Endodermal cell (in vitro differentiated cells): ENCODE results near the gene SUOX. TPM values are rescaled to one million over a fixed set of nuclear protein-coding genes. Genes with fewer than 3 reads are reported as not detected.
A peak's percentile ranks its signal among the peaks of the same experiment; 100 is the strongest.

Source experiments
- DNase-seq: peaks from one replicate; pipeline ENCODE4 v3.0.0-alpha.2; 2017
- H3K27ac ChIP-seq: 2 replicates; pipeline ENCODE4 v1.5.1; 2013; ENCODE audit warnings: mild to moderate bottlenecking, low read depth, low read length, moderate library complexity
- H3K27me3 ChIP-seq: 2 replicates; pipeline ENCODE4 v1.6.1; 2013; ENCODE audit warnings: mild to moderate bottlenecking, low read length, moderate library complexity; ENCODE audit not compliant: insufficient read depth, control insufficient read depth, poor library complexity, severe bottlenecking
- H3K36me3 ChIP-seq: 2 replicates; pipeline ENCODE4 v1.7.0; 2013; ENCODE audit warnings: mild to moderate bottlenecking, low read length, moderate library complexity; ENCODE audit not compliant: control insufficient read depth, insufficient read depth
- H3K4me1 ChIP-seq: one replicate; pipeline ENCODE4 v1.7.0; 2013; ENCODE audit warnings: low read length; ENCODE audit not compliant: control insufficient read depth, insufficient read depth
- H3K4me3 ChIP-seq: 2 replicates; pipeline ENCODE4 v1.5.1; 2013; ENCODE audit warnings: mild to moderate bottlenecking, low read length, moderate library complexity
- H3K9ac ChIP-seq: 2 replicates; pipeline ENCODE4 v1.6.1; 2013; ENCODE audit warnings: mild to moderate bottlenecking, low read length, moderate library complexity; ENCODE audit not compliant: poor library complexity, severe bottlenecking; ENCODE audit errors: extremely low read depth
- H3K9me3 ChIP-seq: 2 replicates; pipeline ENCODE4 v1.6.1; 2013; ENCODE audit warnings: mild to moderate bottlenecking, low read length, moderate library complexity; ENCODE audit not compliant: control insufficient read depth
- H3K27ac Mint-ChIP-seq: 2 replicates; pipeline ENCODE4 v1.8.0; 2020; ENCODE audit warnings: mixed read lengths
- H3K27me3 Mint-ChIP-seq: 2 replicates; pipeline ENCODE4 v1.8.0; 2021; ENCODE audit warnings: mild to moderate bottlenecking, mixed read lengths; ENCODE audit not compliant: insufficient read depth
- H3K36me3 Mint-ChIP-seq: 2 replicates; pipeline ENCODE4 v1.8.0; 2020; ENCODE audit warnings: low read depth, mixed read lengths
- H3K4me1 Mint-ChIP-seq: 2 replicates; pipeline ENCODE4 v1.8.0; 2020; ENCODE audit warnings: mixed read lengths
- H3K4me3 Mint-ChIP-seq: 2 replicates; pipeline ENCODE4 v1.8.0; 2020; ENCODE audit warnings: mild to moderate bottlenecking, moderate library complexity, mixed read lengths
- H3K9me3 Mint-ChIP-seq: 2 replicates; pipeline ENCODE4 v1.8.0; 2020; ENCODE audit warnings: mild to moderate bottlenecking, mixed read lengths
- CTCF ChIP-seq: fragments of 200-600 bp; sonication (generic); conservative IDR thresholded peaks from 2 replicates; pipeline ENCODE4 v1.5.0; 2021; ENCODE audit warnings: antibody characterized with exemption, mild to moderate bottlenecking
- WGBS, 2 experiments: methylation state at CpG; one replicate each; pipeline versions ENCODE4 v1.1.5 to v1.1.7; 2013; ENCODE audit warnings: missing lambda C conversion rate in 2 of 2, mixed read lengths in 1 of 2; ENCODE audit not compliant: insufficient coverage in 1 of 2, insufficient read length in 1 of 2; 5-methylcytosine and 5-hydroxymethylcytosine counted together
- long read RNA-seq, 4 experiments: library from polyadenylated mRNA in 2 of 4; library from RNA in 1 of 4; library from capped mRNA in 1 of 4; stranded (forward) in 3 of 4; unstranded in 1 of 4; transcript quantifications; one replicate each; pipeline ENCODE4 v2.0.0, GENCODE V29; 2020 to 2021; ENCODE audit warnings: inconsistent platforms in 1 of 4
- polyA plus RNA-seq, 2 experiments: library from polyadenylated mRNA; stranded (reverse); fragments of 50-300 nt; gene quantifications; one replicate each; pipeline ENCODE4 v1.2.3, GENCODE V29; 2013
- total RNA-seq, 2 donors: library from RNA; stranded (reverse); fragmentation: NEBNext Ultra II Directional in 1 of 2; extraction: Animal tissue kit (Norgen Biotek cat#: 25700) in 1 of 2; gene quantifications; 2 replicates in 1 of 2; 3 replicates in 1 of 2; pipeline ENCODE4 v1.2.1, GENCODE V29; 2021

The SUOX gene
- total RNA-seq: 10 to 100 TPM; 23.2 to 27.5 TPM
- polyA plus RNA-seq (2013, experiment 1 of 2): 22.5 TPM
- polyA plus RNA-seq (2013, experiment 2 of 2): 20.3 TPM
- long read RNA-seq, experiment 1, partial matches to known transcripts: 1 of 9 reads
- long read RNA-seq, experiment 1, other reads (novel, unspliced or antisense): 6 of 9 reads
- long read RNA-seq, experiment 2, transcript SUOX-202 (4 exons, 2,306 nt): minor isoform, 6 of 45 reads
- long read RNA-seq, experiment 2, transcript SUOX-201 (5 exons, 2,364 nt): major isoform, 22 of 45 reads
- long read RNA-seq, experiment 2, transcript SUOX-204 (6 exons, 2,394 nt): minor isoform, 7 of 45 reads
- long read RNA-seq, experiment 2, partial matches to known transcripts: 2 of 45 reads
- long read RNA-seq, experiment 2, other reads (novel, unspliced or antisense): 8 of 45 reads
- long read RNA-seq, experiment 3, transcript SUOX-204 (6 exons, 2,394 nt): minor isoform, 13 of 73 reads
- long read RNA-seq, experiment 3, transcript SUOX-202 (4 exons, 2,306 nt): minor isoform, 7 of 73 reads
- long read RNA-seq, experiment 3, transcript SUOX-201 (5 exons, 2,364 nt): major isoform, 25 of 73 reads
- long read RNA-seq, experiment 3, partial matches to known transcripts: 5 of 73 reads
- long read RNA-seq, experiment 3, other reads (novel, unspliced or antisense): 19 of 73 reads
- long read RNA-seq, experiment 4, transcript SUOX-201 (5 exons, 2,364 nt): major isoform, 8 of 19 reads
- long read RNA-seq, experiment 4, transcript SUOX-202 (4 exons, 2,306 nt): minor isoform, 5 of 19 reads
- long read RNA-seq, experiment 4, partial matches to known transcripts: 1 of 19 reads
- long read RNA-seq, experiment 4, other reads (novel, unspliced or antisense): 5 of 19 reads

GRCh38 chr12:55996715-55997534 lies at the start of gene SUOX:
Gene SUOX, plus strand, starts transcription at chr12:55997276. Its CDS starts 4,946 bp downstream, at chr12:56002222.
- no peak within 1 kb of the TSS for H3K27ac ChIP-seq
- 11 to 25% methylated on average over 13 to 27 of the region's 27 CpGs for WGBS, 2 experiments
- H3K9me3 ChIP-seq: peaks cover 30% of the 10 kb centered on the region
- H3K27me3 ChIP-seq: no peaks in the 10 kb centered on the region
- no peak for TF ChIP-seq CTCF
- no peaks in the 10 kb centered on the region for H3K4me1 ChIP-seq
- peaks cover 45% of the 10 kb centered on the region for H3K36me3 ChIP-seq
- peaks cover 15% of the 10 kb centered on the region for H3K4me1 Mint-ChIP-seq
- peaks cover 49% of the 10 kb centered on the region for H3K36me3 Mint-ChIP-seq
- H3K9ac ChIP-seq: peak within 1 kb of the TSS; percentile 88
- peak within 1 kb of the TSS; percentile 99 for H3K4me3 ChIP-seq
- H3K27ac Mint-ChIP-seq: peak within 1 kb of the TSS; percentile 96
- peak; percentile 100 for DNase-seq
- H3K4me3 Mint-ChIP-seq: peak within 1 kb of the TSS; percentile 95
- H3K27me3 Mint-ChIP-seq: no peaks in the 10 kb centered on the region
- H3K9me3 Mint-ChIP-seq: peaks cover 16% of the 10 kb centered on the region

- no peak overlapping the region for H3K4me3 Mint-ChIP-seq
- Histone ChIP-seq H3K36me3 (no peaks in the 10 kb centered on the region), H3K4me3 (no peak overlapping the region), H3K27me3 (no peaks in the 10 kb centered on the region), H3K9me3 (no peaks in the 10 kb centered on the region), H3K9ac (no peak overlapping the region), H3K27ac (no peak overlapping the region), H3K4me1 (peaks cover 5% of the 10 kb centered on the region)
- TF ChIP-seq CTCF: no peak
- H3K27me3 Mint-ChIP-seq: no peaks in the 10 kb centered on the region
- H3K27ac Mint-ChIP-seq: no peak overlapping the region
- peaks cover 4% of the 10 kb centered on the region for H3K4me1 Mint-ChIP-seq
- H3K36me3 Mint-ChIP-seq: no peaks in the 10 kb centered on the region
- DNase-seq: no peak
- no peaks in the 10 kb centered on the region for H3K9me3 Mint-ChIP-seq
- 85 to 87% methylated on average over 3 to 4 of the region's 4 CpGs for WGBS, 2 experiments
Measured at GRCh38 chr12:55955344-55955743, 41.7 kb upstream of the SUOX start.
